GM19455 (cell line): ENCODE measurements around the gene SCAND1.
A peak's percentile ranks its signal among the peaks of the same experiment; 100 is the strongest.
"Not testable (repeated sequence)": the region's sequence is repeated elsewhere in the genome, so short reads cannot be mapped to it uniquely, and the experiment has no call there.

Source experiments
- ATAC-seq: cut with Tn5 transposase; IDR thresholded peaks from one replicate; pipeline ENCODE4 v1.9.1; 2021; ENCODE audit not compliant: unreplicated experiment

The SCAND1 gene

GRCh38 chr20:35963878-35964277 lies 9.6 kb upstream of the SCAND1 start:
- no peak for ATAC-seq

- not testable (repeated sequence) for ATAC-seq
Observed at GRCh38 chr20:35959291-35959690, 5.0 kb upstream of the SCAND1 start.

DNA sequence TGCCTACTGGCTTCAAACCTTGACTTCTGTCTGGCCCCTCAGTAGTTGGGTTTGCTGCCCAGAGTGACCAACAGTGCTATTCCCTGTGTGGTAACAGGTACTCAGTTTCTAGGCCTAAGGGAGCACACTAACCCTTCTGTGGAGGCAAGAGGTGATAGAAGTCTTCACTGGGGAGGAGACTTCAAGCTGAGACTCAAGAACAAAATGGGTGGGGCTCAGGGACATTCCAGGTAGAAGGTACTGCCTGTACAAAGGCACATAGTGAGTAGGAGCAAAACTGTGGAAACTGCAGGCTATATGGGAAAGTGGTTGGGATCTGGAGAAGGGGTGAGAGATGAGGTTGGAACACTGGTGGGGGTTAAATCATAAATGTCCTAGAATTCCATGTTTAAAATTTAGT lies 2.3 kb upstream of the SCAND1 start:
- ATAC-seq, result no peak

DNA sequence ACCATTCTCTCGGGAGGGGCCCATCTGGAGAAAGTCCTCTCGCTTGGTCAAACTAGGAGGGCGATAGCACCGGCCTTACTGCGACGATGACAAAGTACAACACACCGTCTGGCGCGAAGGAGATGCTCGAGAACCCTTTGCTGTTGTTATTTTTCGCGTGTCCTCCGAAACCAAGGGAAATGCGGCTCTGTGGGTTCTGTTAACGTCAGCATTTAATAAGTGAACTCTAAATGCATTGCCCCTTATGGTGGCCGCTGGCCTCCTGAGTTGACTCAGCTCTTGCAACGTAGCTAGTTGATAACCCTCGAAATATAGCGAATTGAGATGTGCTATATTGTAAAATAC lies 577 bp upstream of the SCAND1 start:
- no peak for ATAC-seq

DNA sequence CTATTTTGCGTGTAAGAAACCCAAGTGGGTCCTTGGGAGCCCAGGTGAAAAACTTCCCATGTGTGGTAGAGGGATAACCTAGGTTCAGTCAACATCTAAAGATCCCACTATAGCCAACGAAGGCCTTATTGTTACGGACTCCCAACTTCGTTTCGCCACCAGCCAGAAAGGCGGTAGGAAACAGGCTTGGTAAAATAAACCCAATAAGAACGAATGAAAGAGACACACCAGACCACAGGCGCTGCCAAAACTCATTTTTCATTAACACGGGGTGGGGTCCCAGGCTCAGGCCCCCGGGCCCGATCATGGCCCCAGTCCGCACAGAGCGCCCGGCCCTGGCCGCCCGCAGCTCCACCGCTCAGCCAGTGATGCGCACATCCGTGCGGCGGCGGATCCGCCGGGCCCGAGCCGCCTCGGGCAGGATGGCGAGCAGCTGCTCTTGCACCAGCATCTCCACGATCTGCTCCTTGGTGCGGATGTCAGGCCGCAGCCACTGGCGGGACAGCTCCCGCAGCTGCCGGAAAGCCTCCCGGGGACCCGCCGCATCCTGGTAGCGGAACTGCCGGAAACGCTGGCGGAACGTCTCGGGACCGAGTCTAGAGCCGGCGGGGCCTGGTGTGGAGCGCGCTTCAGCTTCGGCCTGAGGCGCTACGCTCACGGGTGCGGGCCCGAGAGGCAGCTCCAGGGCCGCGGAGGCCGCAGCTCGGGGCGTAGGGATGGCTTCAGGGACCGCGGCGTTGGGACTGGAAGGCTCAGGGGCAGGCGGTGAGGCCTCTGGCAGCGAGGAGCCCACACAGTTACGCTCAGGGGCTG lies 709 bp downstream of the SCAND1 start:
- peak; percentile 29 for ATAC-seq

- ATAC-seq, result no peak
Observed at GRCh38 chr20:35952480-35953386, 1.6 kb downstream of the SCAND1 start.

- not testable (repeated sequence) for ATAC-seq
Observed at GRCh38 chr20:35952080-35952479, 2.2 kb downstream of the SCAND1 start.

DNA sequence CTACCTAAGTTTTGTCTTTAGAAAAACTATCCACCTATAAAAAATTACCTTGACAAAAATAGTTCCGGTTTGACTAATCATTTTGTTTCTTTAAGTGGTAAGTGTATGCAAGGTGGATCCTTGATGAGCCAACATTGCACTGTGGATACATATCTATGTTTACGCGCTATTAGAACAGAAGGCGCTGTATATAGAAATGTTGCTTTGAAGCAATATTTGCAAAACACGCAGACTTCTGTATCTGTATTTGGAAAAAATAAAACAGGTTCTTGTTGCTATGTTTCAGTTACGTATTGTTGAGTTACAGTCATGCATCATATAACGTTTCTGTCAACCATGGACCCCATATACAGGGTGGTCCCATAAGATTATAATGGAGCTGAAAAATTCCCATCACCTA lies 4.2 kb downstream of the SCAND1 start:
- ATAC-seq, result no peak

- no peak for ATAC-seq
Observed at GRCh38 chr20:35947907-35948306, 6.4 kb downstream of the SCAND1 start.

DNA sequence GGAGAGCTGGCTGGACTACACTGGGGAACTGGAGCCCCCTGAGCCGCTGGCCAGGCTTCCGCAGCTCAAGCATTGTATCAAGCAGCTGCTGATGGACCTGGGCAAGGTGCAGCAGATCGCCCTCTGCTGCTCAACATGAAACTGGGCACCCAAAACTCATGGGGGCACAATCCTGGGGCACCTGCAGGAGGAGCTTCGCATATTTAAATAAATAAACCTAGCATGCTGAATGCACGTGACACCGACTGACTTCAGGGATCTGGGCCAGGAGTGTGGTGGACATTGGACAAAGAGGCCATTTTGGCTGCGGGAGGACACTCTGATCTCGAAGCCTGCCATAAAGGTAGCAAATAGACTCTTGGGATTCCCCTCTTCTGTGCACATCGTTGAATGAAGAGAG lies 6.8 kb downstream of the SCAND1 start:
- ATAC-seq, result no peak

DNA sequence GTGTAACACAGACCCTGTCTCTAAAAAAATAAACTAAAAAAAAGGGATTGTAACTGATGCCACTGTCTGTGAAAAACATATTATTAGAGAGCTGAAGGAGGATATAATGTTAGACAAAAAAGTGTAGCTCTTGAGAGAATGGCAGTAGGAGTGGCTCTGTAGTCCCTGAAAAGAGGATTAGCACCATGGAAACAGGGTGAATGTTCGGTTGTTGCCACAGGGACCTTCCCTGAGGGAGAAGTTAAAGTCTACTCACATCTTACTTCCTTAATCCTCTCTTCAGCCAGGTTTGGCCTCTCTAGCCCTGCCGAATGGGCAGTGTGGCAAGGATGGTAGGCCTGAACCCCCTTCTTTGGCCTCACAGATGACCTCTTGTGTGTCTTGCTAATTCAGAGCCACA lies 12.1 kb downstream of the SCAND1 start:
- no peak for ATAC-seq

- no peak for ATAC-seq
Observed at GRCh38 chr20:35941620-35942019, 12.7 kb downstream of the SCAND1 start.

GRCh38 chr20:35939264-35939663 lies 15.0 kb downstream of the SCAND1 start:
- ATAC-seq, result no peak

DNA sequence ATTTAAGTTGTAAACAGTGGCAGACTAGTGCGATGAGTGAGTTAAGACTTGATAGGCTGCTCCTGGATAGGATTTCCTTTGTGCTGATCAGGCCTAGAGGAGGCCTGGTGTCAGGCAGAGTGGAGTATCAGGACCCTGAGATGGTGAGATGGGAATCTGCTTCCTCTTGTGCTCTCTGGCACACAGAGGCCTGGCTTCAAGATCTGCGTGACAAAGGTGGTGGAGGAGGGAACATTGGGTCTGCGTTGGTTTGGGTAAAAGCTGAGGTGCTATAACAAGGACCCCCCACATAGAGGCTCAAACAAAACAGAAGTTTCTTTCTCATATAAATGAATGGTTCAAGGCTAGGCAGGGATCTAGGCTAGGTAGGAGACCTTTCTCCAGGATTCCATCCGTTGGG lies 20.3 kb downstream of the SCAND1 start:
- no peak for ATAC-seq

DNA sequence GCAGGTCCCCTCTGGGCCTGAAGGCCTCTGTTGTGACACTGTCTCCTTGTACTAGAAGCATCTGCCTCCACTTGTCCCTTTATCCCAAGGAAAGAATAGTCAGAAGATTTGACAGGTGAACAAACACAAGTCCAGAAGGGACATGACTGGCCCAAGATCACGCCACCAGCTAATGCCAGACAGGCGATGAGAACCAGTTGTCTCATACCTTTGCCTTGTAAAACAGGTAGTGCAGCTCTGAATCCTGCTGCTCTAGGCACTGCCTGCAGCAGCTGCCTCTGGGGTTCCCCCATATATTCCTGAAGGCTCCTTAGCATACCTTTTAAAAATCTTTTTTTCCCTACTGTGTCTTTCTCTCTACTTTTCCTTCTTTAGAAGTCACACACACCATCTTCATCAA lies 25.0 kb downstream of the SCAND1 start:
- no peak for ATAC-seq

DNA sequence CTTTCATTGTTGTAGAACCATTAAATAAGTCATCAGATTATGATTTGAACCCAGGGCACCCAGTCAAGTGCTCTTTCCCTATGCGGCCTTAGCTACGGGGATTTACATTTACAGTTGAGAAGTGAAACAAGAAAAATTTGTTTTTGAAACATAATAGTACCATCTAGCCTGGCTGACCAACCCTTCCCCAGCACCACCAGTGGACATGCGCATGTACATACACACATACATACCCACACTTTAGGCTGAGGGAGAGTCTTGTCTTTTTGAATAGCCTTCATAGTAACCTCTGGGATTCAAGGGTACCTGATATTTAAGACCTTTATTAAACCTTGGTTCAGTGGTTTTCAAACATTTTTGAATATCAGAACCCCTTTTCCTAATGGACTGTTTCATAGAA lies 33.8 kb downstream of the SCAND1 start:
- ATAC-seq, result no peak

- ATAC-seq, result no peak
Observed at GRCh38 chr20:35918021-35918420, 36.3 kb downstream of the SCAND1 start.

DNA sequence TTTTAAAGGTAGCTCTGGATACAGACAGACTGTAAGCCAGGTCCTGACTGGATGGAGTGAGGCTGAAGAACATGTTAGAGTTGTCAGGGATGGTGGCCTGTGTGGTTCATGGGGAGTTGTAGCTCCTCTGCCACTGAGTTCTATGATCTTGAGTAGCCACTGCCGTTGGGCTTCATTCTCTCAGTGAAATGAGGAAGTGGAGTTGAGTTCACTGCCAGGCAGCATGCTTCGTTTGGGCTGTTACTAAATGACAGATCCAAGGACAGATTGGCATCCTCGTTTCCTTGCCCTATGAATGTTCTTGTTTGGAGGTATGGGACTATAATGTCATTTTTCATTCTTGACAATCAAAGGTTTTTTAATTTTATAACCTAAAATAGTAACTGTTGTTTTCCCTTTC lies 37.2 kb downstream of the SCAND1 start:
- no peak for ATAC-seq

DNA sequence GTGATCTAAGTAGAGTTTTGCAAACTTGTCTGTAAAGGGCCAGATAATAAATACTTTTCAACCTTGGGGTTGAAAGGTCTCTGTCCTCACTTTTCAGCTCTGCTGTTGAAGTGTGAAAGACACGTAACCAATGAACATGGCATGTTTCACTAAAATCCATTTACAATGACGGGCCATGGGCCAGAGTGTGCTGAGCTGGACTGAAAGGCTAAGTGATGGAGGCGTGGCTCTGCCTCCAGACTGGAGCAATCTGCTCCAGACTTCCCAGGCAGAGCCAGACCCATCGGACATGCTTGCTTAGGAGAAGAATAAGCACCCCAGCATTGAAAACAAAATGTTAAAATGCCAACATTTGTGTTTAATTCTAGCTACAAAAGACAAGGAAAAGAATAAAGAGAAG lies 41.4 kb downstream of the SCAND1 start:
- no peak for ATAC-seq

GRCh38 chr20:35910254-35910653 lies 44.0 kb downstream of the SCAND1 start:
- no peak for ATAC-seq

GRCh38 chr20:35909796-35910195 lies 44.5 kb downstream of the SCAND1 start:
- no peak for ATAC-seq

DNA sequence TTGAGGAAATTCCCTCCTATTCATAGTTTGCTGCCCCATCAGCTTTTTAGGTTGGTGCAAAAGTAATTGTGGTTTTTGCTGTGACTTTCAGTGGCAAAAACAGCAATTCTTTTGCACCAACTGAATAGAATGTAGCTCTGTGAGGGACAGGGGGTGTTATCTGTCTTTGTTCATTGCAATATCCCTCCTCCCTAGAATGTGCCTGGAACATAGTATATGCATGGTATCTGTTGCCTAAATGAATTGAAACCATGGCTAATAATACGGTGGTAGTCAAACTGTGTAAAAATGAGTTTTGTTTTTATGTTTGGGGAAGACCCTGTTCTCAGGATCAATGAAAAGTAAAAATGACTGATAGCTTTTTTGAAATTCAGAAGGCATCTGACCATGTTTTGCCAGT lies 45.1 kb downstream of the SCAND1 start:
- no peak for ATAC-seq
